HG03354 (cell line): ENCODE measurements around the gene UBE2H.
"Not testable (repeated sequence)": the region's sequence is repeated elsewhere in the genome, so short reads cannot be mapped to it uniquely, and the experiment has no call there.

Experiments used
- ATAC-seq: cut with Tn5 transposase; IDR thresholded peaks from one replicate; pipeline ENCODE4 v1.9.1; 2021; ENCODE audit warnings: mild to moderate bottlenecking; ENCODE audit not compliant: unreplicated experiment, poor library complexity, severe bottlenecking

The UBE2H gene

DNA sequence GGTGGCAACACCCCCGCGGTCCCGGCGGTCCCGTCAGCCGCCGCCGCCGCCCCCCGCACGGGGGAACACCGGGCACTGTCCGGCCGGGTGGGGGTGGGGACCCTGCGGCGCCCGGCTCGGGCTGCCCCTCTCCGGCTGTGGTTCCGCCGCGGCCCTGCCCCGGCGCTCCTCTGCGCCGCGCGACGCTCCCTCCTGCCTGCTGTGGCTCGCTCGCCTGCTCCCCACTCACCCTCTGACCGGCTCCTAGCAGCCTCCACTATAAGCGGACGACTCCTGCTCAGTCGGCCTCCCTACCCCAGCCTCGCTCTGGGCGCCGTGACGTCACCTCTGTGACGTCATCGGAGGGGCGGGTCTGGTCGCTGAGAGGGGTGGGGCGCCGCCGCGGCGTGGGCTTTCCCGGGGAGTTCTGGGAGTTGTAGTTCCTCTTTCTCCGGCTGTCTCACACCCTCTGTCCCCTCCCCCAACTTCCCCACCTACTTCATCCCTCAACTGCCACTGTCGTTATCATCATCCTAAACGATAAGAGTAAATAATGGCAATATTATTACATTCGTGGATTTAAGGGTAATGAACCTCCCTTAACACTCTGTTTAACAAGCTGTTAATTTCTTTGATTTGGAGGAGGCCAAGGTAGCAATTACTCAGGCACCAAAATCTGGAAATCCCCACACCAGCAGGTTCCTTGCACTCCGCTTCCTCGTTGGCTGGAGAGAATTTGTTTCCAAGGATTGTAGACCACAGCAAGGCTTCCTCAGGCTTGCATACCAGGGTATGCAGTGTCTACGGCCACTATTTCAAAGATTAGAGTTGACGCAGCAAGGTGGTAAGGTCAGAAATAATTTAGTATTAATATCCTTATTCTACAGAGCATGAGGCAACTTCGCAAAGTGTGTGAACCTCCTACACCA is at the start of gene UBE2H:
TSS of gene UBE2H (minus strand) at position 308 of the 908 bp plus-strand sequence. CDS start 405 bp downstream, outside the sequence.
- peak; percentile 66 for ATAC-seq

- no peak for ATAC-seq
Measured at GRCh38 chr7:129998446-129998845, 45.7 kb upstream of the UBE2H start.

GRCh38 chr7:129997285-129997684 is 44.5 kb upstream of the UBE2H start:
- no peak for ATAC-seq

DNA sequence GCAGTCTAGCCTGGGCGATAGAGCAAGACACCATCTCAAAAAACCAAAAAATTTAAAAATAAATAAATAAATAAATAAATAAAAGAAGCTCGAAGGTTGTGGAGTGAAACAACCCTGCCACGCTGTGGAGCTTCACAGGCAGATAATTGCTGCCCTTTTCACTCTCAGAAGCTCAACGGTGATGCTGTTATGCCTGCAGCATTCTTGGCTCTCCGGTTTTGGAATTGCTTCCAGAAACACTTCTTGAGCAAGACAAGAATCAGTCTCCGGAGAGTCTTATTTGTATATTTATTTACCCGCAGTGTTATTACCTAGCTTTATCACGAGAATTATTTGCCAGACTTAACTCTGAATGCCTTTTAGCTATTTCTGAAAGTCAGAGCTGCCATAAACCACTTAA is 40.5 kb upstream of the UBE2H start:
- no peak for ATAC-seq

DNA sequence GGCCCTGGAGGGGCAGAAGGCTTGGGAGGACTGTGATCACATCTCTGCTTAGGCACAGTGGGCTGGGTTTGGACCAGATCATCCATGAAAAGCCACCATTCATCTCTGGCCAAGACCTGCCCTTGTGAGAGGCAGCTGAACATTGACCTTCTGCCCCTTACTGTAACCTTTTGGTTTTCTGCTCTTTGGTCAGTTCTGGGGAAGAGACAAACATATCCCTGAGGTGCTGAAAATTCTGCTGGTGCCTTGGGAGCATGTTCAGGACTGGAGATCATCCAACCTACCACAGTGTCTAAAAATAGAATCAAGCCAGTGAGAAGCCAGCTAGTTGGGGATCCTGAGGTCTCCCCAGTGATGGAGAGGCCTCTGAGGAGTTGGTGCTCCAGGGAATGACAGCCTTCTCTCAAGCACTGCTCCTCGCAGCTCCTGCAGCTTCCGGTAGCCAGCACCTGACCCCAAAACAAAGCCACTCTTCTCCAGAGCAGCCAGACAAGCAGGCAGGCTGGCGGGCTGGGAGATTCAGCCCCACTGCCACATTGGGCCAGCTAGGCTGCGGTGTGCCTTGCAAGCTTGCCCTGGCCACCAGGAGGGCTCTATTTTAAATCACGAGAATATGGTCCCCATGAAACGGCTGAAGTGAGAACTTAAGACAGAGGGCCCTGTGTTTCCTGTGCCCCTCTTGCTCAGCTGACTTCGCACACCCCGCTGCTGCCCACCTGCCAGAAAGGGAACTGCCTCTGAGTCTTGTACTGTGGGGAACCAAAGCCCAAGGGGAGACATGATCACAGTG is 37.8 kb upstream of the UBE2H start:
- no peak for ATAC-seq

DNA sequence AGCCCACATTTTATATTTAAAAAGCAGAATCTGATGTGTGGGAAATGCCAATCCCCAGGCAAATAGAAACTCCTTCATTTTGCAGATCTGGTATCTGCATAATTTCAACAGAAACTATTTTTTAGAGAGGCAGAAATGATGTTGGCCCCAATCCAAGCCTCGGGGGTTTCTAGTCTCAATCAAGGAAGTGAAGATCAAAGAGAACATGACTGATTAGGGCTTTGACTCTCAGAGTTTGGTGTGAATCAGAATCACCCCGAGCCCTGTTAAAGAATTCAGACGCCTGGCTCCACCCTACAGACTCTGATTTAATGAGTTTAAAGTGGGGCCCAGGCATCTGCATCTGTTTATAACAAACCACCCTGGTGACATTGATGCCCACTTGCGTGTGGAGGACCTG is 36.7 kb upstream of the UBE2H start:
- no peak for ATAC-seq

DNA sequence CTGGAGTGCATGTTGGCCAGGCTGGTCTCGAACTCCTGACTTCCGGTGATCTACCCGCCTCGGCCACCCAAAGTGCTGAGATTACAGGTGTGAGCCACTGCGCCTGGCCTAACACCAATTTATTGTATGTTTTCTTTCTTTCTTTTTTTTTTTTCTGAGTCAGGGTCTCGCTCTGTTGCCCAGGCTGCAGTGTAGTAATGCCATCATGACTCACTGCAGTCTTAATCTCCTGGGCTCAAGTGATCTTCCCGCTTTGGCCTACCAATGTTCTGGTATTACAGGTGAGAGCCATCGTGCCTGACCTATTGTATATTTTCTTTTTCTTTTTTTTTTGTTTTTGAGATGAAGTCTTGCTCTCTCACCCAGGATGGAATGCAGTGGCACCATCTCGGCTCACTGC is 33.8 kb upstream of the UBE2H start:
- no peak for ATAC-seq

DNA sequence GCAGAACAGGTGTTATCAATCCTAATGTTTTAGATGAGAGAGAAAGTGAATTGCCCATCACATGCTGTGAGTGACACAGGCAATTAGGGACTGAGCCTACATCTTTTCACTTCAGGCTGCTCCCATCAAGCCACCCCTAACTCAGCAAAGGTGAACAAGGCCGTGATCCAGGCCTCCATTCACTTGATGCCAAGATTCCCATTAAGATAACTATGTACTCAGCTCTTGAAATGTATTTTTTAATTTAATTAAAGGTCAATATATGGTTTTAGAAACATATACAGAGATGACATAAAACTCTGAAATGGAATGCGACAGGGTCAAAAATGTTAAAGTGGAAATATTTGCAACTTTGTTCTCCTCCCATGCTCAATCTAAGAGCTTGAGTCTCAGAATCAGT is 27.9 kb upstream of the UBE2H start:
- no peak for ATAC-seq

GRCh38 chr7:129975309-129975708 is 22.5 kb upstream of the UBE2H start:
- no peak for ATAC-seq

- no peak for ATAC-seq
Measured at GRCh38 chr7:129970816-129971215, 18.1 kb upstream of the UBE2H start.

DNA sequence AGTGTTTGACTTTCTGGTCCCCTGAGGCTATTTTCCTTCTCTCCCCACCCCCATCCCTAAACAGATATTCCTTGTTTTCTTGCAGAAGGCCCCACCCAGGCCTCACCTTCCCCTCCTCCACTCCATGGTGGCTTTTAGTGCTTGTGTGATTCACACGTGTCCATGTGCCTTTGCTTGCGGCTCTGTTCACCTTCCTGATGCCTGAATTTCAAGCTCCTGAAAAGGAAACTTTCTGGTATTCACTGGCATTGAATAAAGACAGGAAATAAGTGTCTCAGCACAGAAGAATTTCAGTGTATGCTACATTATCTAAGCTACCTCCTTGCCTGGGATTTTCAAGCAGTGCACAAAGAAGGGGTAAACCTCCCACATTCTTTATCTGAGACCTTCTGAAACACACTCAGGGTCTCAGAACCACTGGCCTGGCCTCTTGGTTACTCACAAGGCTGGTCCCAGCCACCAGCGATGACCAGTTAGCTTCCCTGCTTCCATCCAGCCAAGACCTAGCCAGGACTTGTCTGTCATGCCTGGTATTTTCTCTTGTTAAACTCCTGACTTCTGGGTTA is 17.2 kb upstream of the UBE2H start:
- no peak for ATAC-seq

DNA sequence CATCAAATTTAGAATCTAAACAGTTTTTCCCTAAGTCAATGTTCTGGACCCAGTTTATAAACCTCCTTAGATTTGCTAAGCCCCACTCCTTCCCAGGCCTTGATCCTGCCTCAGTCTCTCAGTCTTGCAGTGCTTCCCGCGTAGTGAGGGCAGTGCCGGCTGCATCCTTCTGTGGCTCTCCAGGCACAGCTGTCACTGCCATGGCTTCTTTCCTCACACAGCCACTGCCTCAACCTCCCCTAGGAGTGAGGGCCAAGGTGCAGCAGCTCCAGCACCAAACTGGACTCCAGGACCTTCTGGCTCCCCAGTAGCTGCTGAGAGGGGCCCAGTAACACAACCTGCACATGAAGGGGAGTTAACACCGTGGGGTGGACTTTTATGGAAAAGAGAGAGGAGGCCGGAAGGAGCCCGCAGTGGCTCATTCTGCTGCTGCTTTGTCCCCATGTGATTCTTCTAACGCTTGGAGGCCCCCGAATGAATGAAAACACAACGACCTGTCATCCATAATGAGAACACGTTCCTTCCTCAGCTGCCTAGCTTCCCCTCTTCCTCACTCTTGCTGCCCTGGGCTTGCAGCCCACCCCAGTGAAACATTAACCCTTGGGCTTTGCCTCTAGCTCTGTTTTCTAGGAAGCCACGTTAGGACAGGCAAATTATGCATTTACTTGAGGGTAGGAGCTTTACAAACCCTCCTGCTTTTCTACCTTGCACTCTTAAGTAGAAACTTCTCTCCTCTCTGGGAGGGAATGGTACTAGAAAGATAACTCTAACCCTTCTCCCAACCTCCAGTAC is 16.0 kb upstream of the UBE2H start:
- ATAC-seq: no peak

- ATAC-seq: not testable (repeated sequence)
Measured at GRCh38 chr7:129960204-129960475, 7.4 kb upstream of the UBE2H start.

GRCh38 chr7:129959471-129960203 is 6.9 kb upstream of the UBE2H start:
- no peak for ATAC-seq

GRCh38 chr7:129958643-129959470 is 6.1 kb upstream of the UBE2H start:
- no peak for ATAC-seq

GRCh38 chr7:129955993-129956543 is 3.3 kb upstream of the UBE2H start:
- no peak for ATAC-seq

- peak; percentile 21 for ATAC-seq
Measured at GRCh38 chr7:129952086-129952652, 591 bp downstream of the UBE2H start.
